ENCODE data around the gene MAML3.

MAML3 gene

DNA sequence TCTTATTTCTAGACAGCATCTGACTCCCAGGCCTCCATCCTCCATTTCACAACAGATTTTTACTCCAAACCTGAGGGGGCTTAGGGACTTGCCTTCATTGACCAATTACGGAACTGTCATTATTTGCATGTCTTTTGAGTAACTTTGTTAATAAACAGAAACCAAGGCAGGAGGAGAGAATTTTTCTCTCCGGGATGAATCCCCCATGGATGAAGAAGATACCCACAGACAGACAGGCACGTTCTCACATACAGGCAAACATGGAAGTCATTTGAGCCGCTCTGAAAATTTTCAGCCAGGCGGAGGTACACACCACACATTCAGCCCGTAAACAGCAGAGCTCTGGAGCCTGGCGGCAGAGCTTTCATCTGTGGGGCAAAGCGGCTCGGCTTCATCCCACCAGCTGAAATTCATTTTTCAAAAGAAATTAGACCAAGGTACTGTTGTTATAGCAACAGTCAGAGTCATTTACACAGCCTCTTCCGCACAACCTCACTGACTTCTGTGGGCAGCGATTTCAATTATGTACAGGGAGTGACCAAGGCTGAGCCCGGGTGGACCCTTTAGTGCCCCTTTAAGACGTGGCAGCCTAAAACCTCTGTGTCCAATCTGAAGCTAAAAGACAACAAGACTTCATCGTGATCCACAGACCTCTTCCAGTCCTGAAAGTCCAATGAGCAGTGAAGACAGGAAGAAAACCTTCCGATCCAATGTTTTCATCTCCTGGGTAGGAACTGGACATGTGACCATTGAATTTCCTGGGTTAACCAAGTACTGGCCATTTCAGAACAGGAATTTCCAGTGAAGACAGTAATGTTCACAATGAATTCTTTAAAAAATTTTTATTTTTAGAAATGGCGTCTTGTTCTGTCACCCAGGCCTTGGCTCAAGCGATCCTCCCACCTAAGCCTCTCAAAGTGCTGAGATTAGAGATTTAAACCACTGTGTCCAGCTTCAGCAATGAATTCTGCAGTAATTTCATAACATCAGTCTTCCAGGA lies 251.4 kb downstream of the MAML3 start:
- 0 out of 2 replicates have a peak, but pooled peaks cover 2% of the 10 kb centered on the region for H4K20me1 ChIP-seq (ENCODE audit: control insufficient read depth, insufficient read depth, low read depth, low read length)
- H3K27ac ChIP-seq (ENCODE audit: low read depth, low read length): no peak overlapping the region
- H3K9me3 ChIP-seq (ENCODE audit: control insufficient read depth, insufficient read depth, low read length): no peaks in the 10 kb centered on the region
- H3K79me2 ChIP-seq (ENCODE audit: control insufficient read depth, low read length): no peaks in the 10 kb centered on the region
- peaks cover 13% of the 10 kb centered on the region for H3K4me1 ChIP-seq (ENCODE audit: control insufficient read depth, low read length)
- no peaks in the 10 kb centered on the region; the same call in 1 of the 2 replicates for H3F3A ChIP-seq (ENCODE audit: control insufficient read depth, insufficient read depth)
- TF ChIP-seq, protein P1, sequence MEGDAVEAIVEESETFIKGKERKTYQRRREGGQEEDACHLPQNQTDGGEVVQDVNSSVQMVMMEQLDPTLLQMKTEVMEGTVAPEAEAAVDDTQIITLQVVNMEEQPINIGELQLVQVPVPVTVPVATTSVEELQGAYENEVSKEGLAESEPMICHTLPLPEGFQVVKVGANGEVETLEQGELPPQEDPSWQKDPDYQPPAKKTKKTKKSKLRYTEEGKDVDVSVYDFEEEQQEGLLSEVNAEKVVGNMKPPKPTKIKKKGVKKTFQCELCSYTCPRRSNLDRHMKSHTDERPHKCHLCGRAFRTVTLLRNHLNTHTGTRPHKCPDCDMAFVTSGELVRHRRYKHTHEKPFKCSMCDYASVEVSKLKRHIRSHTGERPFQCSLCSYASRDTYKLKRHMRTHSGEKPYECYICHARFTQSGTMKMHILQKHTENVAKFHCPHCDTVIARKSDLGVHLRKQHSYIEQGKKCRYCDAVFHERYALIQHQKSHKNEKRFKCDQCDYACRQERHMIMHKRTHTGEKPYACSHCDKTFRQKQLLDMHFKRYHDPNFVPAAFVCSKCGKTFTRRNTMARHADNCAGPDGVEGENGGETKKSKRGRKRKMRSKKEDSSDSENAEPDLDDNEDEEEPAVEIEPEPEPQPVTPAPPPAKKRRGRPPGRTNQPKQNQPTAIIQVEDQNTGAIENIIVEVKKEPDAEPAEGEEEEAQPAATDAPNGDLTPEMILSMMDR (IDR thresholded peaks at IDR 0.05; ENCODE audit: low read depth, low read length, poor library complexity, severe bottlenecking): no peak
- TF ChIP-seq EZH2phosphoT487 (IDR thresholded peaks at IDR 0.05; ENCODE audit: borderline replicate concordance, low read length): no peak
- no peak overlapping the region for H3K4me2 ChIP-seq (ENCODE audit: low read length)
- H3K9me2 ChIP-seq (replicated peaks; ENCODE audit: control insufficient read depth, low read length): no peaks in the 10 kb centered on the region
- H3K36me3 ChIP-seq (ENCODE audit: control insufficient read depth, low read length): no peaks in the 10 kb centered on the region
- H3K4me3 ChIP-seq (ENCODE audit: low read length): no peak overlapping the region
- H3K27me3 ChIP-seq (ENCODE audit: control insufficient read depth, low read length): no peaks in the 10 kb centered on the region

DNA sequence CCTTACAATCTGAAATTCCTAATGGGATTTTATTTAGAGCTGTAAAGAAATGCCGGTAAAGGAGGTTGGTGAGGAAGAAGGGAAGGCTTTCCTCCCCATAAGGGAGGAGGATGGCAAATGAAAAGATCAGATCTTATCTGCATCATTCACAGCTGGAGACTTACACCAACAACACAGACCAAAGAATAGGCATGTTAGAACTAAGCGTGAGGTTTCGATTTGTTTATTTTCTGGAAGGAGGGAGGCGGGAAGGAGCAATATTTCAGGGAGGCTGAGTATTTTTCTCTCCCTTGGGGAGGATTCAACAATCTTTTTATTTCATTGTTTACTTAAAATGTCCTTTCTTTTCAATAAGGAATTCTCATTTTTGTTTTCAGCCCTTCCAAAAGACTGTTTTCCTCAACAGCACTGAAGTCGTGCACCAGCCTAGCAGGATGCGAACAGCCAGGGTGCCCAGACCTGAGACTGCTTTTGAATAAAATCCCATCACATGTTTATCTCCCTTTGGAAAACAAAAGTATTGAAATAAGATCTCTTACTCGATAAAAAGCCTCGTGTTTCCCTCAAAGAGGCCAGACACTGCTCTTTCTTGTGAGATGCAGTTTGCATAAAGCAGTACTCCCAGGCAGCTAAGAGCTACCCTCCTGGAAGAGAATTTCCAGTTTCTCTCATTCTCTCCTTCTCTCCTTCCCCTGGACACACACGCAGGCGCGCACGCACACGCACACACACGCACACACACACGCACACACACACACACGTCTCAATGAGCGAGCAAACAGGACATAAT lies 252.3 kb downstream of the MAML3 start:
- no peak for TF ChIP-seq EZH2phosphoT487 (IDR thresholded peaks at IDR 0.05; ENCODE audit: borderline replicate concordance, low read length)
- TF ChIP-seq, protein P1 (IDR thresholded peaks at IDR 0.05; ENCODE audit: low read depth, low read length, poor library complexity, severe bottlenecking): no peak

DNA sequence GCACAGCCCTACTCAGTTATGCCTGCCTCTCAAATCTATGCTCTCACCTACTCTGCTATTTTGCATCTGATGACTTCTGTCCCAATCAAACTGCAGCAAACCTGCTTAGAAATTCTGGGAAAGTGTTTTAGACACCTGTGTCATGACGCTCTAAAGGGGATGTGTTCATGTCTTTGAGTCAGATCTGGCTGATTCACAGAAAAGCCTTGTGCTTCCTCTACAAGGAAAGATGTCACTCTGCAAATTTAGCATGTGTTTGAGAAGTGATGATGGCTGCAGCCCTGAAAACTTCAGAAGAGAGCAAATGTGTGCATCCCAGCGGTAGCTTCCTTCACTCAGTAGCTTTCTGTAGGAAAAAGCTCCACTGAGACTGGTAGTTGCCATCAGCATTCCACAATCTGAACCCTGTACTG lies 253.0 kb downstream of the MAML3 start:
- H3K9me2 ChIP-seq (replicated peaks; ENCODE audit: control insufficient read depth, low read length): no peaks in the 10 kb centered on the region
- H3K9me3 ChIP-seq (ENCODE audit: control insufficient read depth, insufficient read depth, low read length): no peaks in the 10 kb centered on the region
- H3F3A ChIP-seq (ENCODE audit: control insufficient read depth, insufficient read depth): no peaks in the 10 kb centered on the region; the same call in 1 of the 2 replicates
- no peak overlapping the region for H3K27ac ChIP-seq (ENCODE audit: low read depth, low read length)
- no peaks in the 10 kb centered on the region for H3K79me2 ChIP-seq (ENCODE audit: control insufficient read depth, low read length)
- TF ChIP-seq EZH2phosphoT487 (IDR thresholded peaks at IDR 0.05; ENCODE audit: borderline replicate concordance, low read length): no peak
- TF ChIP-seq, protein P1 (IDR thresholded peaks at IDR 0.05; ENCODE audit: low read depth, low read length, poor library complexity, severe bottlenecking): no peak
- H3K4me2 ChIP-seq (ENCODE audit: low read length): no peak overlapping the region
- H3K27me3 ChIP-seq (ENCODE audit: control insufficient read depth, low read length): no peaks in the 10 kb centered on the region
- H3K4me1 ChIP-seq (ENCODE audit: control insufficient read depth, low read length): no peaks in the 10 kb centered on the region
- no peak overlapping the region for H3K4me3 ChIP-seq (ENCODE audit: low read length)
- H4K20me1 ChIP-seq (ENCODE audit: control insufficient read depth, insufficient read depth, low read depth, low read length): 0 out of 2 replicates have a peak, but pooled peaks cover 2% of the 10 kb centered on the region
- H3K36me3 ChIP-seq (ENCODE audit: control insufficient read depth, low read length): no peaks in the 10 kb centered on the region

More for the DNA sequence above, 252.3 kb downstream of the MAML3 start:
- Histone ChIP-seq H4K20me1 (ENCODE audit: control insufficient read depth, insufficient read depth, low read depth, low read length) (0 out of 2 replicates have a peak, but pooled peaks cover 2% of the 10 kb centered on the region), H3K4me1 (ENCODE audit: control insufficient read depth, low read length) (peaks cover 6% of the 10 kb centered on the region), H3K4me2 (ENCODE audit: low read length) (no peak overlapping the region), H3K27ac (ENCODE audit: low read depth, low read length) (no peak overlapping the region), H3F3A (ENCODE audit: control insufficient read depth, insufficient read depth) (no peaks in the 10 kb centered on the region; the same call in 1 of the 2 replicates), H3K79me2 (ENCODE audit: control insufficient read depth, low read length) (no peaks in the 10 kb centered on the region), H3K36me3 (ENCODE audit: control insufficient read depth, low read length) (no peaks in the 10 kb centered on the region), H3K9me2 (replicated peaks; ENCODE audit: control insufficient read depth, low read length) (no peaks in the 10 kb centered on the region), H3K4me3 (ENCODE audit: low read length) (no peak overlapping the region), H3K27me3 (ENCODE audit: control insufficient read depth, low read length) (no peaks in the 10 kb centered on the region), H3K9me3 (ENCODE audit: control insufficient read depth, insufficient read depth, low read length) (no peaks in the 10 kb centered on the region)

All from DOHH2 (cell line).